ENCODE data around the gene XIRP1.

The XIRP1 gene

DNA sequence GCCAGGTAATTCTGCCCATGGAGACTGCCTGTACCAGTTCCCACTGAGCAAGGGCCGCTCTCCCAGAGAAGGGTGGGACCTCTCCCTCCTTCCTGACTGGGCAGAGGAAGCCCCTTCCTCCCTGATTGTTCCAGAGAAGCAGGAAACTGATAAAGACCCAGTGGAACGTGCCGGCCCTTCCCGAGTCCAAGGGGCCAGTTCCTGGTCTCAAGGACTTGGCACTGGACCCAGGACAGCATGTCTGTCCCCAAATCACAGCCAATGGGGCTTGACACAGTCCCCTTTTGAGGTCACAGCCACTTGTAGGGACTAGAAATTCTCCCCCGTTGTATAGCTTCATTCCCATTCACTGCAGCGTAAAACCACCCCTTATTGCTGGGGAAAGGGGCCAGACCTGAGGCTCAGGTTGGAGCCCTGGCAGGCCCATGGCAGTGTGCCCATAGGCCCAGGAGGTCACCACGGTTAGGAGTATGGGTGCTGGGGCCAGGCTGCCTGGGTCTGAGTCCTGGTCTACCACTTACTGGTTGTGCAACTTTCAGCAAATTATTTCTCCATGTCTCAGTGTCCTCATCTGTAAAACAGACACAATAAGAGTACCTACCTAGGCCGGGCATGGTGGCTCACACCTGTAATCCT lies 57.1 kb downstream of the XIRP1 start:
- Histone ChIP-seq H3K79me2 (ENCODE audit: low read length) (no peaks in the 10 kb centered on the region), H3K27me3 (replicated peaks; ENCODE audit: insufficient read depth, low read length) (no peaks in the 10 kb centered on the region), H3K36me3 (replicated peaks; ENCODE audit: insufficient read depth, low read length) (no peaks in the 10 kb centered on the region), H3K4me3 (ENCODE audit: low read length) (no peak overlapping the region), H3F3A (ENCODE audit: insufficient read depth, low read length) (no peaks in the 10 kb centered on the region), H3K9me3 (replicated peaks; ENCODE audit: insufficient read depth, low read length) (no peaks in the 10 kb centered on the region), H3K9me2 (replicated peaks; ENCODE audit: insufficient read depth, low read length) (no peaks in the 10 kb centered on the region), H3K4me1 (ENCODE audit: low read length) (no peaks in the 10 kb centered on the region), H2AFZ (ENCODE audit: low read length) (no peak overlapping the region), H3K4me2 (ENCODE audit: low read depth, low read length) (no peak overlapping the region), H3K9ac (ENCODE audit: low read length) (no peak overlapping the region), H4K20me1 (ENCODE audit: insufficient read depth, low read length) (no peaks in the 10 kb centered on the region), H3K27ac (ENCODE audit: low read length) (no peak overlapping the region)
- TF ChIP-seq, protein P1, sequence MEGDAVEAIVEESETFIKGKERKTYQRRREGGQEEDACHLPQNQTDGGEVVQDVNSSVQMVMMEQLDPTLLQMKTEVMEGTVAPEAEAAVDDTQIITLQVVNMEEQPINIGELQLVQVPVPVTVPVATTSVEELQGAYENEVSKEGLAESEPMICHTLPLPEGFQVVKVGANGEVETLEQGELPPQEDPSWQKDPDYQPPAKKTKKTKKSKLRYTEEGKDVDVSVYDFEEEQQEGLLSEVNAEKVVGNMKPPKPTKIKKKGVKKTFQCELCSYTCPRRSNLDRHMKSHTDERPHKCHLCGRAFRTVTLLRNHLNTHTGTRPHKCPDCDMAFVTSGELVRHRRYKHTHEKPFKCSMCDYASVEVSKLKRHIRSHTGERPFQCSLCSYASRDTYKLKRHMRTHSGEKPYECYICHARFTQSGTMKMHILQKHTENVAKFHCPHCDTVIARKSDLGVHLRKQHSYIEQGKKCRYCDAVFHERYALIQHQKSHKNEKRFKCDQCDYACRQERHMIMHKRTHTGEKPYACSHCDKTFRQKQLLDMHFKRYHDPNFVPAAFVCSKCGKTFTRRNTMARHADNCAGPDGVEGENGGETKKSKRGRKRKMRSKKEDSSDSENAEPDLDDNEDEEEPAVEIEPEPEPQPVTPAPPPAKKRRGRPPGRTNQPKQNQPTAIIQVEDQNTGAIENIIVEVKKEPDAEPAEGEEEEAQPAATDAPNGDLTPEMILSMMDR (IDR thresholded peaks at IDR 0.05; ENCODE audit: low read length), result no peak
- no peak for TF ChIP-seq EZH2 (optimal IDR thresholded peaks at IDR 0.05; ENCODE audit: low read depth, low read length)
- no peak for TF ChIP-seq EZH2phosphoT487 (IDR thresholded peaks at IDR 0.05; ENCODE audit: low read length)
- no peak for DNase-seq

DNA sequence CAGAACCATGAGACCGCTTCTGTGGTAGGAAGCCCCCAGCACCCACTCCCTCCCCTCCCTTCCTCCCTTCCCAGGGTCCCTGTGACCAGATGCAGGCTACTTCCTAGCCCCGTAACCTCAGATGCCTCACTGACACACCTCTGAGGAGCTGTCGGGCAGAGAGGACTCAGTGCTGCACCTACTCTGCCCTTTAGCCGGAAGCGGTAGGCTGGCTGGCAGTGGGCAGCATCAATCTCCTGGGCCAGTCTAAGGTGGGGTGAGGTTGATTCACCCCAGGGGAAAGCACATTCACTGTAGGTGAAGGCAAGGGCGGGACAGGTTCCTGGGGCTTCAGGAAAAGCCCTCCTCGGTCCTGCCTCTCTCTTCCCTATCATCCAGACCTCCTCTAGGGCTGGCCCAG lies 58.1 kb downstream of the XIRP1 start:
- Histone ChIP-seq H3K9me3 (replicated peaks; ENCODE audit: insufficient read depth, low read length) (no peaks in the 10 kb centered on the region), H3K27ac (ENCODE audit: low read length) (no peak overlapping the region), H3K4me3 (ENCODE audit: low read length) (no peak overlapping the region), H2AFZ (ENCODE audit: low read length) (no peak overlapping the region), H3F3A (ENCODE audit: insufficient read depth, low read length) (no peaks in the 10 kb centered on the region), H3K36me3 (replicated peaks; ENCODE audit: insufficient read depth, low read length) (no peaks in the 10 kb centered on the region), H4K20me1 (ENCODE audit: insufficient read depth, low read length) (no peaks in the 10 kb centered on the region), H3K4me2 (ENCODE audit: low read depth, low read length) (no peak overlapping the region), H3K27me3 (replicated peaks; ENCODE audit: insufficient read depth, low read length) (no peaks in the 10 kb centered on the region), H3K79me2 (ENCODE audit: low read length) (no peaks in the 10 kb centered on the region), H3K4me1 (ENCODE audit: low read length) (no peaks in the 10 kb centered on the region), H3K9me2 (replicated peaks; ENCODE audit: insufficient read depth, low read length) (no peaks in the 10 kb centered on the region), H3K9ac (ENCODE audit: low read length) (no peak overlapping the region)
- TF ChIP-seq, protein P1 (IDR thresholded peaks at IDR 0.05; ENCODE audit: low read length), result no peak
- TF ChIP-seq EZH2phosphoT487 (IDR thresholded peaks at IDR 0.05; ENCODE audit: low read length), result no peak
- no peak for TF ChIP-seq EZH2 (optimal IDR thresholded peaks at IDR 0.05; ENCODE audit: low read depth, low read length)
- DNase-seq, result no peak

DNA sequence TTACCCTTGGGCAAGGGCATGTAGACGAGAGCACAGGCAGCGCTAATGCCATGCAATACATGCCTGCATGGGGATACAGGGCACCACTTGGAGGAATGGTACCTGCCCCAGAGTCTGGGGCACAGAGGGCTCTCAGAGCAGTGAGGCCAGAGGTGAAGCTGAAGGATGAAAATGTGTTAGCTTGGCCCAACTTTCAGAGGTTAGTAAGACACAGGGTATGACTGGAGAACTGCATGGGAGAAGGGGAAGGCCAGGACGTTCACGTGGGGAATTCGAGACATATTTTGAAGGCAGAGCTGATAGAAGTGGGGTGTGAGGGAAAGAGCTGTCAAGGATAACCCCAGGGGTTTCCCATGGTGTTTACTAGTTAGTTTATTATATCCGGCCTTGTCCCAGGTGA lies 58.6 kb downstream of the XIRP1 start:
- Histone ChIP-seq H3K27me3 (replicated peaks; ENCODE audit: insufficient read depth, low read length) (no peaks in the 10 kb centered on the region), H3K9me2 (replicated peaks; ENCODE audit: insufficient read depth, low read length) (no peaks in the 10 kb centered on the region), H3K36me3 (replicated peaks; ENCODE audit: insufficient read depth, low read length) (no peaks in the 10 kb centered on the region), H3K4me1 (ENCODE audit: low read length) (no peaks in the 10 kb centered on the region), H3F3A (ENCODE audit: insufficient read depth, low read length) (no peaks in the 10 kb centered on the region), H3K4me2 (ENCODE audit: low read depth, low read length) (no peak overlapping the region), H3K79me2 (ENCODE audit: low read length) (no peaks in the 10 kb centered on the region), H3K27ac (ENCODE audit: low read length) (no peak overlapping the region), H3K9me3 (replicated peaks; ENCODE audit: insufficient read depth, low read length) (no peaks in the 10 kb centered on the region), H4K20me1 (ENCODE audit: insufficient read depth, low read length) (no peaks in the 10 kb centered on the region), H2AFZ (ENCODE audit: low read length) (no peak overlapping the region), H3K4me3 (ENCODE audit: low read length) (no peak overlapping the region), H3K9ac (ENCODE audit: low read length) (no peak overlapping the region)
- TF ChIP-seq, protein P1 (IDR thresholded peaks at IDR 0.05; ENCODE audit: low read length), result no peak
- no peak for TF ChIP-seq EZH2 (optimal IDR thresholded peaks at IDR 0.05; ENCODE audit: low read depth, low read length)
- no peak for TF ChIP-seq EZH2phosphoT487 (IDR thresholded peaks at IDR 0.05; ENCODE audit: low read length)
- no peak for DNase-seq

Measured in MM.1S (cell line).